Keratinocyte (primary cell): Measurements from ENCODE around the gene CYP17A1.

Experiments used
- CTCF ChIP-seq, 3 experiments: IDR thresholded peaks in 1 of 3; conservative IDR thresholded peaks in 1 of 3; optimal IDR thresholded peaks in 1 of 3; 2 replicates in 2 of 3; 3 replicates in 1 of 3; pipeline versions ENCODE3 to v1.5.1; 2011; ENCODE audit warnings: low read length in 3 of 3, mild to moderate bottlenecking in 3 of 3, moderate library complexity in 2 of 3, control low read depth in 1 of 3, inconsistent platforms in 1 of 3; ENCODE audit not compliant: insufficient read depth in 2 of 3; ENCODE audit errors: extremely low read depth in 1 of 3
- EZH2 ChIP-seq: IDR thresholded peaks from one replicate; pipeline ENCODE4 v1.6.1; 2012; ENCODE audit warnings: inconsistent platforms, mild to moderate bottlenecking, low read length, moderate library complexity

GRCh38 chr10:102814453-102814871 lies 22.8 kb downstream of the CYP17A1 start:
- TF ChIP-seq CTCF (optimal IDR thresholded peaks at IDR 0.05 in 1 of 3, IDR thresholded peaks at IDR 0.05 in 1 of 3, conservative IDR thresholded peaks at IDR 0.05 in 1 of 3; ENCODE audit: extremely low read depth in 1 of 3, insufficient read depth in 2 of 3, low read length in 3 of 3): no peak
- no peak for TF ChIP-seq EZH2
